HAP-1 (cell line): ENCODE results near the gene NFYA.
"Not testable (repeated sequence)": the region's sequence is repeated elsewhere in the genome, so short reads cannot be mapped to it uniquely, and the experiment has no call there.

ENCODE experiments used
- DNase-seq, 2 experiments: peaks; one replicate each; pipeline ENCODE4 v3.0.0-alpha.2; 2016 to 2020; ENCODE audit warnings: low spot score in 2 of 2
- H3K27me3 ChIP-seq: fragments of 250-450 bp; sonication (Bioruptor Pico); 2 replicates; pipeline ENCODE4 v1.5.1; 2020; ENCODE audit warnings: low read depth, mild to moderate bottlenecking, moderate library complexity
- H3K36me3 ChIP-seq: fragments of 250-450 bp; sonication (Bioruptor Pico); replicated peaks from 2 replicates; pipeline ENCODE4 v1.5.1; 2020; ENCODE audit warnings: mild to moderate bottlenecking
- H3K4me1 ChIP-seq: fragments of 250-450 bp; sonication (Bioruptor Pico); 2 replicates; pipeline ENCODE4 v1.5.1; 2020; ENCODE audit warnings: mild to moderate bottlenecking
- H3K4me3 ChIP-seq: fragments of 250-450 bp; sonication (Bioruptor Pico); 2 replicates; pipeline ENCODE4 v1.5.1; 2020; ENCODE audit warnings: mild to moderate bottlenecking, moderate library complexity
- H3K9me3 ChIP-seq: fragments of 250-450 bp; sonication (Bioruptor Pico); 2 replicates; pipeline ENCODE4 v1.5.1; 2020; ENCODE audit warnings: mild to moderate bottlenecking, moderate library complexity
- in situ Hi-C: fragments of 300-500 bp; cut with MboI; formaldehyde crosslinking; loops from 3 replicates; pipeline ENCODE4 v1.14.3; 2020; ENCODE audit warnings: low sequenced_read_pairs, inconsistent platforms, mixed read lengths

NFYA gene

GRCh38 chr6:41088451-41088850, 15.7 kb downstream of the NFYA start:
- H3K36me3 ChIP-seq: peaks cover 34% of the 10 kb centered on the region
- H3K4me3 ChIP-seq: no peak overlapping the region
- no peaks in the 10 kb centered on the region for H3K27me3 ChIP-seq
- H3K4me1 ChIP-seq: no peaks in the 10 kb centered on the region
- DNase-seq: no peak
- in situ Hi-C loops: no loop called here
- no peaks in the 10 kb centered on the region for H3K9me3 ChIP-seq

GRCh38 chr6:41090841-41091761, 18.3 kb downstream of the NFYA start:
- H3K9me3 ChIP-seq: no peaks in the 10 kb centered on the region
- DNase-seq: no peak
- H3K4me1 ChIP-seq: no peaks in the 10 kb centered on the region
- no peak overlapping the region for H3K4me3 ChIP-seq
- H3K27me3 ChIP-seq: no peaks in the 10 kb centered on the region
- H3K36me3 ChIP-seq: peaks cover 51% of the 10 kb centered on the region
- in situ Hi-C loops: no loop called here

GRCh38 chr6:41092421-41093140, 19.8 kb downstream of the NFYA start:
- peak in 1 of 2 experiments; percentile 4 for DNase-seq
- in situ Hi-C loops: no loop called here
- H3K36me3 ChIP-seq: peaks cover 61% of the 10 kb centered on the region
- H3K4me3 ChIP-seq: no peak overlapping the region
- H3K9me3 ChIP-seq: no peaks in the 10 kb centered on the region
- no peaks in the 10 kb centered on the region for H3K4me1 ChIP-seq
- H3K27me3 ChIP-seq: no peaks in the 10 kb centered on the region

- H3K9me3 ChIP-seq: no peaks in the 10 kb centered on the region
- DNase-seq: no peak
- H3K27me3 ChIP-seq: no peaks in the 10 kb centered on the region
- no peak overlapping the region for H3K4me3 ChIP-seq
- in situ Hi-C loops: no loop called here
- H3K4me1 ChIP-seq: no peaks in the 10 kb centered on the region
- H3K36me3 ChIP-seq: peaks cover 73% of the 10 kb centered on the region
Observed at GRCh38 chr6:41093729-41094128, 21.0 kb downstream of the NFYA start.

- Histone ChIP-seq H3K9me3 (no peaks in the 10 kb centered on the region), H3K36me3 (peaks cover 68% of the 10 kb centered on the region), H3K4me1 (no peaks in the 10 kb centered on the region), H3K4me3 (no peak overlapping the region), H3K27me3 (no peaks in the 10 kb centered on the region)
- in situ Hi-C loops: no loop called here
- DNase-seq: no peak
Observed at GRCh38 chr6:41097467-41098090, 24.8 kb downstream of the NFYA start.

- no peak for DNase-seq
- Histone ChIP-seq H3K36me3 (peaks cover 63% of the 10 kb centered on the region), H3K9me3 (no peaks in the 10 kb centered on the region), H3K27me3 (no peaks in the 10 kb centered on the region), H3K4me3 (no peak overlapping the region), H3K4me1 (no peaks in the 10 kb centered on the region)
- in situ Hi-C loops: no loop called here
Observed at GRCh38 chr6:41098366-41098765, 25.6 kb downstream of the NFYA start.

- Histone ChIP-seq H3K9me3 (no peaks in the 10 kb centered on the region), H3K27me3 (no peaks in the 10 kb centered on the region), H3K4me3 (no peak overlapping the region), H3K36me3 (peaks cover 40% of the 10 kb centered on the region), H3K4me1 (no peaks in the 10 kb centered on the region)
- in situ Hi-C loops: no loop called here
- no peak for DNase-seq
Observed at GRCh38 chr6:41100871-41101287, 28.1 kb downstream of the NFYA start.

GRCh38 chr6:41103847-41104246, 31.1 kb downstream of the NFYA start:
- Histone ChIP-seq H3K4me3 (no peak overlapping the region), H3K4me1 (no peaks in the 10 kb centered on the region), H3K36me3 (peaks cover 10% of the 10 kb centered on the region), H3K27me3 (no peaks in the 10 kb centered on the region), H3K9me3 (no peaks in the 10 kb centered on the region)
- in situ Hi-C loops: no loop called here
- no peak for DNase-seq

- no peak for DNase-seq
- in situ Hi-C loops: no loop called here
- Histone ChIP-seq H3K9me3 (no peaks in the 10 kb centered on the region), H3K4me3 (no peak overlapping the region), H3K36me3 (no peaks in the 10 kb centered on the region), H3K27me3 (no peaks in the 10 kb centered on the region), H3K4me1 (no peaks in the 10 kb centered on the region)
Observed at GRCh38 chr6:41111017-41111416, 38.2 kb downstream of the NFYA start.

- H3K4me1 ChIP-seq, H3K27me3 ChIP-seq, H3K9me3 ChIP-seq, H3K4me3 ChIP-seq, DNase-seq, H3K36me3 ChIP-seq, in situ Hi-C loops: not testable (repeated sequence)
Observed at GRCh38 chr6:41115027-41115426, 42.3 kb downstream of the NFYA start.

- Histone ChIP-seq H3K4me3 (no peak overlapping the region), H3K36me3 (no peaks in the 10 kb centered on the region), H3K9me3 (no peaks in the 10 kb centered on the region), H3K4me1 (no peaks in the 10 kb centered on the region), H3K27me3 (no peaks in the 10 kb centered on the region)
- no peak for DNase-seq
- in situ Hi-C loops: no loop called here
Observed at GRCh38 chr6:41119508-41119907, 46.7 kb downstream of the NFYA start.

GRCh38 chr6:41120058-41120457, 47.3 kb downstream of the NFYA start:
- Histone ChIP-seq H3K4me1 (no peaks in the 10 kb centered on the region), H3K9me3 (no peaks in the 10 kb centered on the region), H3K36me3 (no peaks in the 10 kb centered on the region), H3K4me3 (no peak overlapping the region), H3K27me3 (no peaks in the 10 kb centered on the region)
- DNase-seq: no peak
- in situ Hi-C loops: no loop called here

- Histone ChIP-seq H3K27me3 (no peaks in the 10 kb centered on the region), H3K4me3 (no peak overlapping the region), H3K9me3 (no peaks in the 10 kb centered on the region), H3K4me1 (no peaks in the 10 kb centered on the region), H3K36me3 (no peaks in the 10 kb centered on the region)
- in situ Hi-C loops: no loop called here
- DNase-seq: no peak
Observed at GRCh38 chr6:41122373-41122772, 49.6 kb downstream of the NFYA start.

GRCh38 chr6:41122918-41123317, 50.1 kb downstream of the NFYA start:
- Histone ChIP-seq H3K27me3 (no peaks in the 10 kb centered on the region), H3K9me3 (no peaks in the 10 kb centered on the region), H3K4me1 (no peaks in the 10 kb centered on the region), H3K4me3 (no peak overlapping the region), H3K36me3 (no peaks in the 10 kb centered on the region)
- in situ Hi-C loops: no loop called here
- no peak for DNase-seq
